ENCODE results near the gene NFATC2. TPM values are rescaled to one million over a fixed set of nuclear protein-coding genes. Genes with fewer than 3 reads are reported as not detected.

NFATC2 gene
- total RNA-seq, 2 experiments from 2014 or later, result 53.3 to 56.9 TPM

- H3K27me3 Mint-ChIP-seq, result no peaks in the 10 kb centered on the region
- H3K4me1 Mint-ChIP-seq, result peaks cover 89% of the 10 kb centered on the region
- H3K27ac Mint-ChIP-seq, result peak overlapping the region; percentile 80
- H3K9me3 Mint-ChIP-seq, result no peaks in the 10 kb centered on the region
- H3K36me3 Mint-ChIP-seq (ENCODE audit: low read depth), result peaks cover 82% of the 10 kb centered on the region
- peak overlapping the region; percentile 43 for H3K4me3 Mint-ChIP-seq
- ChIA-PET CTCF (interaction anchor here (0.9 to 1.7 kb wide), 6 partner anchors 12 to 168 kb away, joined by 3 to 4 read pairs (median 3); no protein-coding TSS in a partner anchor), POLR2A (interaction anchor here (0.7 to 3.8 kb wide), 13 partner anchors 8 to 94 kb away, joined by 3 to 23 read pairs (median 4); no protein-coding TSS in a partner anchor)
- DNase-seq, result peak; percentile 42
Measured at GRCh38 chr20:51494241-51495110, 48.0 kb downstream of the NFATC2 start.

GRCh38 chr20:51493346-51493791, 49.1 kb downstream of the NFATC2 start:
- ChIA-PET CTCF (interaction anchor here (1.7 kb wide), 2 partner anchors 11 to 67 kb away, joined by 4 read pairs; no protein-coding TSS in a partner anchor), POLR2A (interaction anchor here (1.1 to 3.8 kb wide), 3 partner anchors 10 to 48 kb away, joined by 3 to 23 read pairs (median 11); no protein-coding TSS in a partner anchor)
- Mint-ChIP-seq H3K27me3 (no peaks in the 10 kb centered on the region), H3K27ac (peak overlapping the region; percentile 52), H3K36me3 (ENCODE audit: low read depth) (peaks cover 81% of the 10 kb centered on the region), H3K9me3 (no peaks in the 10 kb centered on the region), H3K4me3 (no peak overlapping the region), H3K4me1 (peaks cover 83% of the 10 kb centered on the region)
- no peak for DNase-seq

GRCh38 chr20:51492167-51493092, 50.1 kb downstream of the NFATC2 start:
- no peak for DNase-seq
- H3K36me3 Mint-ChIP-seq (ENCODE audit: low read depth), result peaks cover 81% of the 10 kb centered on the region
- H3K27me3 Mint-ChIP-seq, result no peaks in the 10 kb centered on the region
- no peaks in the 10 kb centered on the region for H3K9me3 Mint-ChIP-seq
- no peak overlapping the region for H3K4me3 Mint-ChIP-seq
- POLR2A ChIA-PET, result interaction anchor here (3.5 to 3.8 kb wide), 2 partner anchors 11 to 49 kb away, joined by 11 to 23 read pairs; no protein-coding TSS in a partner anchor
- CTCF ChIA-PET, result interaction anchor here (1.7 kb wide), 1 partner anchor 11 kb away, joined by 4 read pairs; no protein-coding TSS in a partner anchor
- H3K27ac Mint-ChIP-seq, result no peak overlapping the region
- H3K4me1 Mint-ChIP-seq, result peaks cover 82% of the 10 kb centered on the region

- POLR2A ChIA-PET, result interaction anchor here (0.9 to 1.2 kb wide), 2 partner anchors 18 to 87 kb away, joined by 3 read pairs; no protein-coding TSS in a partner anchor
- H3K4me3 Mint-ChIP-seq, result no peak overlapping the region
- H3K4me1 Mint-ChIP-seq, result peaks cover 76% of the 10 kb centered on the region
- CTCF ChIA-PET, result no interaction called here
- no peaks in the 10 kb centered on the region for H3K27me3 Mint-ChIP-seq
- H3K36me3 Mint-ChIP-seq (ENCODE audit: low read depth), result peaks cover 81% of the 10 kb centered on the region
- no peak for DNase-seq
- H3K27ac Mint-ChIP-seq, result no peak overlapping the region
- H3K9me3 Mint-ChIP-seq, result no peaks in the 10 kb centered on the region
Measured at GRCh38 chr20:51491393-51491792, 51.1 kb downstream of the NFATC2 start.

- ChIA-PET POLR2A (interaction anchor here (0.9 to 1.2 kb wide), 2 partner anchors 17 to 86 kb away, joined by 3 read pairs; no protein-coding TSS in a partner anchor), CTCF (no interaction called here)
- Mint-ChIP-seq H3K27me3 (no peaks in the 10 kb centered on the region), H3K27ac (no peak overlapping the region), H3K9me3 (no peaks in the 10 kb centered on the region), H3K4me3 (no peak overlapping the region), H3K4me1 (peaks cover 76% of the 10 kb centered on the region), H3K36me3 (ENCODE audit: low read depth) (peaks cover 82% of the 10 kb centered on the region)
- no peak for DNase-seq
Measured at GRCh38 chr20:51490635-51491034, 51.9 kb downstream of the NFATC2 start.

GRCh38 chr20:51489611-51490010, 52.9 kb downstream of the NFATC2 start:
- H3K4me3 Mint-ChIP-seq, result no peak overlapping the region
- peaks cover 85% of the 10 kb centered on the region for H3K36me3 Mint-ChIP-seq (ENCODE audit: low read depth)
- H3K27me3 Mint-ChIP-seq, result no peaks in the 10 kb centered on the region
- POLR2A ChIA-PET, result interaction anchor here (0.6 kb wide), 1 partner anchor 67 kb away, joined by 3 read pairs; no protein-coding TSS in a partner anchor
- DNase-seq, result no peak
- H3K4me1 Mint-ChIP-seq, result peaks cover 74% of the 10 kb centered on the region
- CTCF ChIA-PET, result no interaction called here
- H3K9me3 Mint-ChIP-seq, result no peaks in the 10 kb centered on the region
- no peak overlapping the region for H3K27ac Mint-ChIP-seq

DNA sequence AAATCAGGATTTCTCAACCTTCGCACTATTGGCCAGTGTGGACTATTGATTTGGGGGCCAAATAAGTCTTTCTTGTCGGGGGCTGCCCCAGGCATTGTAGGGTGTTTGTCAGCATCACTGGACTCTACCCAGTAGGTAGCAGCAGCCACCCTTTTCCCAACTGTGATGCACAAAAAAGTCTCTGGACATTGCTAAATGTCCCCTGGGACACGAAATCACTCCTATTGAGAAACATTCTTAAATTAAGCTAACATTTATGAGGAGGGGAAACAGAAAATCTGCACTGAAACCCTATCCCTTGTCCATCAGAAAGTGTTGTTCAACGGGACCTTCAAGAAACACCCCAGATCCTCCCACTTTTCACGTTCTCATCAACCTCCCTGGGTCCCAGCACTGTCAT, 54.2 kb downstream of the NFATC2 start:
- Mint-ChIP-seq H3K27me3 (no peaks in the 10 kb centered on the region), H3K36me3 (ENCODE audit: low read depth) (peaks cover 89% of the 10 kb centered on the region), H3K9me3 (no peaks in the 10 kb centered on the region), H3K4me1 (peaks cover 72% of the 10 kb centered on the region), H3K27ac (no peak overlapping the region), H3K4me3 (no peak overlapping the region)
- ChIA-PET CTCF (no interaction called here), POLR2A (no interaction called here)
- no peak for DNase-seq

DNA sequence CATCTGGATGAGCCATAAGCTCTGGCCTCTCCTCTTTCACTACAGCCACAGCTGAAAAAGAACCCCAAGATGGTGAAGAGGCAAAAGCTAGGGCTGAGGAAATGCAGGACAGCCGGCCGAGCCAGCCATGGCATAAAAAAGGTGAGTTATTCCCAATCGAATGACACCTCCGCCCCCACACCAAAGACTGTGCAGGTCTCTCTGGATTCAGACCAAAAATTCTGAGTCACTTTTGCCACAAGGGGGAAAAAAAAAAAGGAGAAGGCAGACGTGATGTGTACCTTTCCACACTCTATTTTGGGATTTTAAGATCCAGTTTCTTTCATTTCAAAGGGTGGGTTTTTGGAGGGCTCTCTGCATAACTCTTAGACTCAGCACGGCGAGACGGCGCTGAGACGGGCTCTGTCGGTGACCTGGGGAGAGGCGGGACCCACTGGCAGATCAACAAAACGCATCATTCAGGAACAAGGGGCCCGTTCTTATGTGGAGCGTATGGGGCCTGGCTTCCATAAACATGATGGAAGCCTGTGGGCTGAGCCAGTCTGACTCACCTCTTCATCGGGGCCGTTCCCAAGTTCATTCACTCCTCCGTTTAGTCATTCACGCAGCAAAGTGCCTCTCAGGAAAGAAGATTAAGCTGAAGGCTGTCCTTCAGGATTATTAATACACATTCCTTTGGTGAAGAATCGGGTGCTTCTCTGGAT, 54.8 kb downstream of the NFATC2 start:
- ChIA-PET POLR2A (no interaction called here), CTCF (no interaction called here)
- no peaks in the 10 kb centered on the region for H3K27me3 Mint-ChIP-seq
- DNase-seq, result no peak
- H3K4me1 Mint-ChIP-seq, result peaks cover 73% of the 10 kb centered on the region
- H3K9me3 Mint-ChIP-seq, result no peaks in the 10 kb centered on the region
- H3K36me3 Mint-ChIP-seq (ENCODE audit: low read depth), result peaks cover 91% of the 10 kb centered on the region
- H3K4me3 Mint-ChIP-seq, result no peak overlapping the region
- H3K27ac Mint-ChIP-seq, result no peak overlapping the region

GRCh38 chr20:51487076-51487475, 55.4 kb downstream of the NFATC2 start:
- peaks cover 92% of the 10 kb centered on the region for H3K36me3 Mint-ChIP-seq (ENCODE audit: low read depth)
- H3K9me3 Mint-ChIP-seq, result no peaks in the 10 kb centered on the region
- H3K4me1 Mint-ChIP-seq, result peaks cover 75% of the 10 kb centered on the region
- POLR2A ChIA-PET, result interaction anchor here (2.3 kb wide), 1 partner anchor 8 kb away, joined by 6 read pairs; no protein-coding TSS in a partner anchor
- no peak overlapping the region for H3K27ac Mint-ChIP-seq
- H3K27me3 Mint-ChIP-seq, result no peaks in the 10 kb centered on the region
- H3K4me3 Mint-ChIP-seq, result no peak overlapping the region
- CTCF ChIA-PET, result no interaction called here
- DNase-seq, result no peak

- Mint-ChIP-seq H3K27me3 (no peaks in the 10 kb centered on the region), H3K36me3 (ENCODE audit: low read depth) (peaks cover 92% of the 10 kb centered on the region), H3K27ac (no peak overlapping the region), H3K4me1 (peaks cover 75% of the 10 kb centered on the region), H3K9me3 (no peaks in the 10 kb centered on the region), H3K4me3 (no peak overlapping the region)
- no peak for DNase-seq
- CTCF ChIA-PET, result no interaction called here
- POLR2A ChIA-PET, result interaction anchor here (2.3 kb wide), 1 partner anchor 8 kb away, joined by 6 read pairs; no protein-coding TSS in a partner anchor
Measured at GRCh38 chr20:51486197-51487005, 56.1 kb downstream of the NFATC2 start.

DNA sequence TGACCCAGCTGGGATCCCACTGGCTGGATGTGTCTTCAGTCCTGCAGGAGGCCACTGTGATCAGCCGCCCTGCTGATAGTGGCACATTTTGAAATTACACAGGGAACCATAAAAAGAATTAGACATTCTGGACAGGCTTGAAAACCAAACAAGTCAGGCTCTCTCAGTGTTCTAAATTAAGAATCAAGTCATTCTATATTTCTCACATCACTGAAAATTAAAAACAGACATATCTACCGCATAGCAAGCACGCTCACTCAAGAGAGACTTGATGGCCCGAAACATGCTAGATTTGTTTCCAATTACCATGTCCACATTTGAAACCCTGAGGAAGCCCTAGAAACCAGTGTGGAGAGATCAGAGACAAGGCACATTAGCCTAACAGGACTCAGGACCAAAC, 57.7 kb downstream of the NFATC2 start:
- POLR2A ChIA-PET, result interaction anchor here (2.3 kb wide), 1 partner anchor 10 kb away, joined by 6 read pairs; no protein-coding TSS in a partner anchor
- no peaks in the 10 kb centered on the region for H3K9me3 Mint-ChIP-seq
- no peaks in the 10 kb centered on the region for H3K27me3 Mint-ChIP-seq
- H3K4me1 Mint-ChIP-seq, result peaks cover 81% of the 10 kb centered on the region
- no peak overlapping the region for H3K4me3 Mint-ChIP-seq
- H3K27ac Mint-ChIP-seq, result no peak overlapping the region
- no peak for DNase-seq
- peaks cover 82% of the 10 kb centered on the region for H3K36me3 Mint-ChIP-seq (ENCODE audit: low read depth)
- CTCF ChIA-PET, result no interaction called here

All from activated CD4-positive, alpha-beta memory T cell treated with anti-CD3 and anti-CD28 coated beads, Interleukin-2, amount 10 ng/mL, durations not matched to agents 7 days and 5 days (primary cell).